Osteocyte (in vitro differentiated cells): ENCODE data around the gene ORM1. TPM values are rescaled to one million over a fixed set of nuclear protein-coding genes. Genes with fewer than 3 reads are reported as not detected.

Experiments used
- DNase-seq: peaks from one replicate; pipeline ENCODE4 v3.0.0; 2021; ENCODE audit warnings: mixed read lengths; ENCODE audit not compliant: unreplicated experiment; ENCODE audit errors: extremely low spot score
- H3K27ac Mint-ChIP-seq: one replicate; pipeline ENCODE4 v1.8.0; 2021; ENCODE audit warnings: mild to moderate bottlenecking, mixed read lengths; ENCODE audit not compliant: unreplicated experiment
- H3K27me3 Mint-ChIP-seq: one replicate; pipeline ENCODE4 v1.8.0; 2021; ENCODE audit warnings: mixed read lengths; ENCODE audit not compliant: unreplicated experiment
- H3K36me3 Mint-ChIP-seq: one replicate; pipeline ENCODE4 v1.8.0; 2021; ENCODE audit warnings: mixed read lengths; ENCODE audit not compliant: unreplicated experiment
- H3K4me1 Mint-ChIP-seq: one replicate; pipeline ENCODE4 v1.8.0; 2021; ENCODE audit warnings: mixed read lengths; ENCODE audit not compliant: unreplicated experiment
- H3K4me3 Mint-ChIP-seq: one replicate; pipeline ENCODE4 v1.8.0; 2021; ENCODE audit warnings: mild to moderate bottlenecking, moderate library complexity, mixed read lengths; ENCODE audit not compliant: unreplicated experiment
- H3K9me3 Mint-ChIP-seq: one replicate; pipeline ENCODE4 v1.8.0; 2021; ENCODE audit warnings: mixed read lengths; ENCODE audit not compliant: unreplicated experiment
- total RNA-seq: library from RNA; stranded (reverse); gene quantifications from 2 replicates; pipeline ENCODE4 v1.2.1, GENCODE V29; 2021
- TF ChIP-seq, protein P1 (sequence below): fragments of 200-600 bp; sonication (generic); IDR thresholded peaks from 2 replicates; pipeline ENCODE4 v1.5.0; 2021; ENCODE audit warnings: antibody characterized with exemption, mild to moderate bottlenecking, moderate library complexity

ORM1 gene
- total RNA-seq, 1 donor from 2014 or later, result not detected

GRCh38 chr9:114341991-114342390, 19.1 kb downstream of the ORM1 start:
- no peak overlapping the region for H3K27ac Mint-ChIP-seq
- H3K4me3 Mint-ChIP-seq, result no peak overlapping the region
- H3K4me1 Mint-ChIP-seq, result no peaks in the 10 kb centered on the region
- no peaks in the 10 kb centered on the region for H3K27me3 Mint-ChIP-seq
- peaks cover 58% of the 10 kb centered on the region for H3K36me3 Mint-ChIP-seq
- TF ChIP-seq, protein P1, sequence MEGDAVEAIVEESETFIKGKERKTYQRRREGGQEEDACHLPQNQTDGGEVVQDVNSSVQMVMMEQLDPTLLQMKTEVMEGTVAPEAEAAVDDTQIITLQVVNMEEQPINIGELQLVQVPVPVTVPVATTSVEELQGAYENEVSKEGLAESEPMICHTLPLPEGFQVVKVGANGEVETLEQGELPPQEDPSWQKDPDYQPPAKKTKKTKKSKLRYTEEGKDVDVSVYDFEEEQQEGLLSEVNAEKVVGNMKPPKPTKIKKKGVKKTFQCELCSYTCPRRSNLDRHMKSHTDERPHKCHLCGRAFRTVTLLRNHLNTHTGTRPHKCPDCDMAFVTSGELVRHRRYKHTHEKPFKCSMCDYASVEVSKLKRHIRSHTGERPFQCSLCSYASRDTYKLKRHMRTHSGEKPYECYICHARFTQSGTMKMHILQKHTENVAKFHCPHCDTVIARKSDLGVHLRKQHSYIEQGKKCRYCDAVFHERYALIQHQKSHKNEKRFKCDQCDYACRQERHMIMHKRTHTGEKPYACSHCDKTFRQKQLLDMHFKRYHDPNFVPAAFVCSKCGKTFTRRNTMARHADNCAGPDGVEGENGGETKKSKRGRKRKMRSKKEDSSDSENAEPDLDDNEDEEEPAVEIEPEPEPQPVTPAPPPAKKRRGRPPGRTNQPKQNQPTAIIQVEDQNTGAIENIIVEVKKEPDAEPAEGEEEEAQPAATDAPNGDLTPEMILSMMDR, result no peak
- H3K9me3 Mint-ChIP-seq, result no peaks in the 10 kb centered on the region
- DNase-seq, result no peak

- DNase-seq, result no peak
- Mint-ChIP-seq H3K4me1 (no peaks in the 10 kb centered on the region), H3K27me3 (no peaks in the 10 kb centered on the region), H3K4me3 (no peak overlapping the region), H3K36me3 (peaks cover 58% of the 10 kb centered on the region), H3K27ac (no peak overlapping the region), H3K9me3 (no peaks in the 10 kb centered on the region)
- TF ChIP-seq, protein P1, result no peak
These were observed 20.0 kb downstream of the ORM1 start for GRCh38 chr9:114342755-114343440.

DNA sequence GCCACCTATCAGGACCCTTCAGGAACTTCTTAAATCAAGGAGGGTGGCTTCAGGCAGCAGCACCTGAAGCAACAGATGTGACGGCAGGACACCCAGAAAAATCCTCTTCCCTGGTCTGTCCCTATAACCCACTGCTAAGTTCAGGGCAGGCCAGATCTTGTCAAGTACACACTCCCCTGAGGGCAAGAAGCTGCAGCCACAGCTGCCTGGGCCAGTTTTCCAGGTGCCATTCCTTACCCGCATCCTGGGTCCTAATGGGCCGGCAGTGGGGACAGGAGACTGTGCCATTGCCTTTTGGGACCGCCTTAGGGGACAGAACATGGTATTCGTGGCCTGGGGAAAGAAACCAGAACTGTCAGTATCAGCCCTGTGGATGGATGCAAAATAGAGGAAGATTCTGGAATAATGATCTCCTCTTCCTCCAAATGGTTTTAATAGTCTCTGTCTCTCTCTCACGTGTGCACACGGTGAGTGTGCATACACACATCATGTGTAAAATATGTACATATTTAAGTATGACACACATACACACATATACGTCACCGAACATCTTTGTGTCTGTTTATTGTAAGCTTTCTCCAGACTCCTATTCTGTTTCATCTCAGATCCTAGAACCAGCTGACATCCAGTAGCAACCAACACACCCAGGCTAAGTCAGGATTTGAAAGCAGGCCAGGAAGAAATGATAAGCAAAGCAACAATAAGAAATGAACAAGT, 20.7 kb downstream of the ORM1 start:
- Mint-ChIP-seq H3K4me1 (peaks cover 2% of the 10 kb centered on the region), H3K36me3 (peaks cover 63% of the 10 kb centered on the region), H3K9me3 (no peaks in the 10 kb centered on the region), H3K27ac (no peak overlapping the region), H3K27me3 (no peaks in the 10 kb centered on the region), H3K4me3 (no peak overlapping the region)
- DNase-seq, result no peak
- TF ChIP-seq, protein P1, result no peak

DNA sequence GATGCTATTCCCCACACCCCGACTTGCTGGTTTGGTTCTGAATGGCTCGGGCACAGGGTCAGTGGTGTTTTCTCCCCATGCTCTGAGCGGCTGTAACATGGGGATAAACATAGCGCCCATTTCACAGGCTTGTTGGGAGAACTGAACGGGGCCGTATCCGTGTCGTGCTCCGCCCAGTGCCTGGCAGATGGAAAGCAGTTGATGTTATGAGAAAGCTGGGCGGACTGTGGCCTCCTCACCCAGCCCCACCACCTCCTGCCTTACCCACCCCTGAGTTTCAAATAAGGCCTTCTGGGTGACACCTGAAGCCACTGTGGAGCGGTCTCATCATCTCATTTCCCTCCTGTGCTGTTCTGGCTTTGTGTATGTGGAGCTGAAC, 21.3 kb downstream of the ORM1 start:
- H3K36me3 Mint-ChIP-seq, result peaks cover 62% of the 10 kb centered on the region
- no peak overlapping the region for H3K4me3 Mint-ChIP-seq
- H3K9me3 Mint-ChIP-seq, result no peaks in the 10 kb centered on the region

GRCh38 chr9:114344692-114345091, 21.8 kb downstream of the ORM1 start:
- no peak for DNase-seq
- Mint-ChIP-seq H3K4me1 (peaks cover 13% of the 10 kb centered on the region), H3K27me3 (no peaks in the 10 kb centered on the region), H3K9me3 (no peaks in the 10 kb centered on the region), H3K36me3 (peaks cover 63% of the 10 kb centered on the region), H3K4me3 (no peak overlapping the region), H3K27ac (no peak overlapping the region)
- TF ChIP-seq, protein P1, result no peak

More for the DNA sequence above, 21.3 kb downstream of the ORM1 start:
- no peaks in the 10 kb centered on the region for H3K27me3 Mint-ChIP-seq
- DNase-seq, result no peak
- peaks cover 8% of the 10 kb centered on the region for H3K4me1 Mint-ChIP-seq
- TF ChIP-seq, protein P1, result no peak
- H3K27ac Mint-ChIP-seq, result no peak overlapping the region
